Left renal pelvis (tissue), 4 donors: Measurements from ENCODE around the gene PRAC2. TPM values are rescaled to one million over a fixed set of nuclear protein-coding genes. Genes with fewer than 3 reads are reported as not detected.
"Not testable (repeated sequence)": the region's sequence is repeated elsewhere in the genome, so short reads cannot be mapped to it uniquely, and the experiment has no call there.

Experiments
- DNase-seq, 4 donors: peaks; one replicate each; pipeline ENCODE4 v3.0.0-alpha.2; 2013; ENCODE audit warnings: low read depth in 4 of 4, low spot score in 3 of 4
- polyA plus RNA-seq, 4 donors: library from polyadenylated mRNA; unstranded; fragments of 120-200 nt; gene quantifications; one replicate each; pipeline ENCODE4 v1.2.1, GENCODE V29; 2013; ENCODE audit not compliant: insufficient read length in 4 of 4

The PRAC2 gene
- not detected for polyA plus RNA-seq

DNA sequence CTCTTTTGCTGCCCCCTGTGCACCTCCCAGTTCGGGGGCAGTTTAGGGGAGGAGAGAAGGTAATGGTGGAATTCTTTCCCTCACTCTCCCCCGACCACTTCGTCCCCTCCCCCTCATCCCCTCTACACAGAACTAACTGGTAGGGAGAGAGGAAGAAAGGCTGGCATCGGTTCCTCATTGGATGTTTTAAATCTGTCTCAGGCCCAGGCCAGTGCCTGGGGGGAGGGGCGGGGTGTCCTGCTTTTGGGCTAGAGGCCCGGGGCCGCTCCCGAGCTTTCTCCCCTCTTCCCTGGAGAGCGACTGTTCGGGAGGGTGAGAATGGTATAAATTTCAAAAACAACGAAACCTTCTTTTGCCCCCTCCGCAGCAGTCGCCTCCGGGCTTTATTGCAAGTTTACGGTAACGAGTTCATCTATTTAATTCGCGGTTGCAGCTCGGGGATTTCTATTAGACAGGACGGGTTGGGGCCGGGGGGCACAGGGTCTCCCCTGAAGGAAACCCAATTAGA, at the start of gene PRAC2:
Gene PRAC2, plus strand, starts transcription at position 271 of the 508 bp plus-strand sequence. CDS start 1,226 bp downstream, outside the sequence.
- no peak for DNase-seq

DNA sequence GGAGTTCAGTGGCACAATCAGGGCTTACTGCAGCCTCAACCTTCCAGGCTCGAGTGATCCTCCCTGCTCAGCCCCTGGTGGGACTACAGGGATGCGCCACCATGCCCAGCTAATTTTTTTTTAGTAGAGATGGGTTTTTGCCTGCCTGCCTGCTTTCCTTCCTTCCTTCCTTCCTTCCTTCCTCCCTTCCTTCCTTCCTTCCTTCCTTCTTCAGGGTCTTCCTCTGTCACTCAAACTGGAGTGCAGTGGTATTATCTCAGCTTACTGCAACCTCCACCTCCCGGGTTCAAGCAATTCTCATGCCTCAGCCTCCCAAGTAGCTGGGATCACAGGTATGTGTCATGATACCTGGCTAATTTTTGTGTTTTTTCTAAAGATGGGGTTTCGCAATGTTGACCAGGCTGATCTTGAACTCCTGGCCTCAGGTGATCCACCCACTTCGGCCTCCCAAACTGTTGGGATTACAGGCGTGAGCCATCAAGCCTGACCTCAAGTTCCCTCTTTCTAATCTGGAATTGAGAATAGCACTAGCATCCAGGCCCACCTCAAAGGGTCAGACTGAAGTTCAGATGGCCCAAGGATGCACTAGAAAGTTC, 45.9 kb upstream of the PRAC2 start:
- no peak for DNase-seq

DNA sequence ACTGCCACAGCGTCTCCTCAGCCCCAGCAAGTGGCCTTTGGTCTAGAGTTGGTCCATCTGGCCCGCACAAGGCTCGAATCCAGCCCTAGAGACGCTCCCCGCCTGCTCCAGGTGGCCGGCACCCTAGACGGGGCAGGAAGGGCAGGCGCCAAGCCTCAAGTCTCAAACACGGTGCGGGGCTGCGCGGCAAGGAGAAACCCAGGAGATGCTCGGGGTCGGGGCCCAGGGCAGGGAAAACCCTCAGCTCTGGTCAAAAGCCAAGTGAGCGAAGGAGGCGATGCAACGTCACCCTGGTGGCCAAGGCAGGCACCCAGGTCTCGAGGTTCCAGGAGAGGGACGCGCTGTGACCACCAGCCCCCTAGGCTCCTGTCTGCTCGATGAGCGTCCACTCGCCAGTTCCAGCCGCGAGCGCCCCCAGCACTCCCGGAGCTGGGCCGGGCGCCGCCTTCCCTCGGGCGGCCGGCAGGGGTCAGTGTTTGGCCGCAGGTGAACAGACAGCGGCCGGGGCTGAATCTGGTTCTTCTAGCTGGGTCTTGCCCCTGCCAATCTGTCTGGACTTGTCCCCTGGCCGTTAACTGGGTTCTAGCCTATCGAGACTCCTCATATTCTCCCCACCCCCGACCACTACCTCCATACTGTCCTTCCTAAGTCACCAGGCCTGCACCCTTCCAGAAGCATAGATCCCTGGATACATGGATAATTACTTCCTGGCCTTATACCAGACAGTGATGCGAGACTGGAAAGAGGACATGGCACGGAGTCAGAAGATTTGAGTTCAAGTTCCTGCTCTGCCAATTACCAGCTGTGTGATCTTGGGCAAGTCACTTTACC, 44.6 kb upstream of the PRAC2 start:
- DNase-seq = peak; percentile 16 to 43 (median 38)

DNA sequence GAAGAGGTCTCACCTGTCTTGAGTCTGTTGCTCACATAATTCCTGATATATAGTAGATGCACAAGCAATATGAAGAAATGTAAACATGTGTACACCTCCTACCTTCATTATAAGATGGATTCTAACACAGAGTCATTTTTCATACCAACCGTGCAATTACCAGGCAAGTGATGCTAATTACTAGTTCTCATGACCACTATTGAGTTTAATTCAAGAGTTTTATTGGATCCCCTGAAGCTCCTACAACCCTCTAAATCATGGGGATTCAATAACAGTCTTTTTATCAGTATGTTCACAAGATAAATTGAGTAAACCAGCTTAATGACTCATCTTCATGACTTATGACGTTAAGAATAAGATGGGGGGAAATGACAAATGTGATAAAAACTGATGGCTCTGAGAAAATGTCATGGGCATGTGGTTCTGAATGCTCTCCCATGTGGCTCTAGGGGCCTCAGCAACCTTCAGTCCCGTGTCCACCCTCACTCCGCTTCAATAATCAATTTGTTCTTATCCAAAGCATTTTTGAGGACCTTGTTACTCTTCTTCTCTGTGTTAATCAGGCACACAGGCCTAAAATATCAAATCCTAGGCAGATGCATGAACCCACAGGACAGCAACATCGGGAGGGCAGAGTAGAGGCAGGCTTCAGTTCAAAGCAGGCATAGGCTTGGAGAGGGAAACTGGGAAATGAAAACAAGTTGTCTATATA, 43.4 kb upstream of the PRAC2 start:
- DNase-seq = no peak

DNA sequence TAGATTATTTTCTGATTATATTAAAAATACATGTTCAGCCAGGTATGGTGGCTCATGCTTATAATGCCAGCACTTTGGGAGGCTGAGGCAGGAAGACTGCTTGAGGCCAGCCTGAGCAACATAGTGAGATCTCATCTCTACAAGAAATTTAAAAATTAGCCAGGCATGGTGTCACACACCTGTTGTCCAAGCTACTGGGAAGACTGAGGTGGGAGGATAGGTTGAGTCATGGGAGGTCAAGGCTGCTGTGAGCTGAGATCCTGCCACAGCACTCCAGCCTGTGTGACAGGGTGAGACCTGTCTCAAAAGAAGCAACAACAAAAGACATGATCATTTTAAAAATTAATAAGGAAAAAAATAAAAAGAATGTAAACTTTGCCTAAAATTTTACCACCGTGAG, 41.4 kb upstream of the PRAC2 start:
- no peak for DNase-seq

DNA sequence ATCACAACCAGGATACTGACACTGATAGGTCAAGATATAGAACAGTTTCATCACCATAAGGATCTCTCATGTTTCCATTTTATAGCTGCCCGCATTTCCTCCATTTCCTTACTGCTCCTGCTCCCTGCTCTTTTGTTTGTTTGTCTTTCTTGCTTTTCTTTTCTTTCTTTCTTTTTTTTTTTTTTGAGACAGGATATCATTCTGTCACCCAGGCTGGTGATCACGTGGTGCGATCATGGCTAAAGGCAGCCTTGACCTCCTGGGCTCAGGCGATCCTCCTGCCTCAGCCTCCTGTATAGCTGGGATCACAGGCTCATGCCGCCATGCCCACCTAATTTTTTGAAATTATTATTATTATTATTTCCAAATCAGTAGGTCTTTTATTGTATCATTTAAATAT, 32.3 kb upstream of the PRAC2 start:
- no peak for DNase-seq

DNA sequence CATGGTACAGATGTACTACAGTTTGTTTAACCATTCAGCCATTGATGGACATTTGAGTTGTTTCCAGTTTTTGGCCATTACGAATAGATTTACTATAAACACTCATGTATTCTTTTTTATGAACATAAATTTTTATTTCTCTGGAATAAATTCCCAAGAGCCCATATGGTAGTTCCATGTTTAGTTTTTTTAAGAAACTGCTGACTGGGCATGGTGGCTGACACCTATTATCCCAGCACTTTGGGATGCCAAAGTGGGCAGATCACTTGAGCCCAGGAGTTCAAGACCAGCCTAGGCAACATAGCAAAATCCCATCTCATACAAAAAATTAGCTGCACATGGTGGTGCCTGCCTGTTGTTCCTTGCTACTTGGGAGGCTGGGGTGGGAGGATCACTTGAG, 30.9 kb upstream of the PRAC2 start:
- DNase-seq = no peak

DNA sequence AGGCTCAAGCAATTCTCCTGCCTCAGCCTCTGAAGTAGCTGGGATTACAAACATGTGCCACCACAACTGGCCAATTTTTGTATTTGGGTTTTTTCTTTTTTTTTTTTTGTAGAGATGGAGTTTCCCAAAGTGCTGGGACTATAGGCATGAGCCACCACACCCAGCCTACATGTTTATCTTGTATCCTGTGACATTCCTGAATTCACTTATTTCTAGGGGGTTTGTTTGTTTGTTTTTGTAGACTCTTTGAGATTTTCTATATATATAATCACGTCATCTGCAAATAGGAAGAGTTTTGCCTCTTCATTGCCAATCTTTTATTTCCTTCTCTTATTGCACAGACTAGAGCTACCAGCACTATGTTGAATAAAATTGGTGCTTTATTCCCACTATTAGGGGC, 29.8 kb upstream of the PRAC2 start:
- no peak for DNase-seq

DNA sequence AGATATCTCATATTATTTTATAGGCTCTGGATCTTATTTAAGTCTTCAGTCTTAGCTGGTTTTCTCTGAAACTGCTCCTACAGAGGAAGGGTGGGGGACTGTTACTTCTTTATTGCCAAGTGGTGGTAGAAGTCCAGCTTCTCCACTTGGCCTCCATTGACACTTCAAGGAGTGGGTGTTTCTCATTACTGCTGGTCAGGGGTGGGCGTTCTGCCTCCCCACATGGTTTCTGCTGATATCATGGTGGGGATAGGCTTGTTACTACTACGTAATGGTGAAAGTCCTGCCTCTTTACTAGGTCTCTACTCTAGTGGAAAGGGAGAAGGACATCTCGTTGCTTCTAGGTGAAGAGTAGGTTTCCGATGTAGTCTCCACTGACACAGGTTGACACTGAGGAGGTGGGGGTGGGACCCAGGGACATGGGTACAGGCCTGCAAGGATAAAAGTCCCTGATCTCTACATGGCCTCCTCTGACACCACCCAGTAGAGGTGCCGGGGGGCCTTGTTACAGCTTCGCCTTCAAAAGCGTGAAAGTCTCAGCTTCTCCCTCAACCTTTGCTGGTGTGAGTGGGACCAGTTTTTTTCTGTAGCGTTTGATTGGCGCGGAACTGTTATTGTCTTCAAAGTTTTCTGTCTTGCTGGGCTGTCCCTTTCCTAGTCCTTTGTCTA, 21.0 kb upstream of the PRAC2 start:
- no peak for DNase-seq

DNA sequence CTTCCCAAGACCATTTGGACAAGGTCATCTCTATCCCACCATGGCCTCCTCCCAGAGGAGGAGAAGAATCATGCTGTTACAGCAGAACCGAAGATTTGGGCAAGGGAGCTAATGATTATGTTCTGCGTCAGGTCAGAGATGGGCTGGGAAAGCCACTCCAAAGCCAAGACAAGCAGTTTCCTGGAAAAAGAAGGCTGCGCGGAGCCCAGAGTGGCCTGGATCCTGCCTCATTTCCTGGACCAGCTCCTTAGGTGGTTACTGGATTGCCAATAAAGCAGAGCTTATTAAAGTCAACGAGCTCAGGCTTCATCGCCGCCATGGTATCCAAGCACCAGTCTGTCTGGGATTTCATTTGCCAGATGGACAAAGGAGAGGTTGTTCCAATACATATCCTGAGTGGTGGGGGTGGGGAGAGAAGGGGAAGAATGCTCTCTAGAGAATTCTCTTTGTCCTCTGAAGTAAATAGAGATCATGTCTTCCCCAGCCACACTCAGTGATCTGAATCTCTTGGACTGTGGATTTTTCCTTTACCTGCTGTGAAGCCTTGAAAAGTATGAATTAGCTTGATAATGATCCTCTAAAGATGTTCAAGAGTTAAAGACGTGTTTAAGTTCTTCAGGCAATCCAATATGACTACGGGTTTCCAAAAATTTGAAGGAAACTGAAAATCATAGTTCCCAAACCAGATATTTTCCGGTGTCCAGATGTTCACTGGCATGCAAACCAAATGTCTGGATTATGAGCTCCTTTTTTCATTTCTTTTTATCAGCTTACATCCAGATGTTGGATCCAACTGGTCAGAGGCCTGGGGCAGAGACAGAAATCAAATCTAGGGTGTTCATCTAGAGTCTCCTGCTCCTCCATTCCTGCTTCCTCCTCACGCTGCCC, 18.4 kb upstream of the PRAC2 start:
- no peak for DNase-seq

DNA sequence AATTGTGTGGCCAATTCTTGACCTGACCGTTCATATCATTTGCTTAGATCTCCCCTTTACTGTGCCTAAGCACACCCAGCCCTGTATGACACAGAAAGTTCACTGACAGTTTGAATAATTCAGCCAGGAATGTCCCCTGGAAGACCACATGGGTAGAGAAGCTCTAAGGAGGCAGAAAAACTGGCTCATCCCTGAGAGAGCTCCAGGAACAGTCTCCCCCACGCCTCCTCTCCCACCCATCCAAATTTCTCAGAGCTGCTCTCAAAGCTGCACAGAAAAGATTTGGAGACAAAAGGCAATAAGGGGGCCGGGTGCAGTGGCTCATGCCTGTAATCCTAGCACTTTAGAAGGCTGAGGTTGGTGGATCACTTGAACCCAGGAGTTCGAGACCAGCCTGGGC, 11.9 kb upstream of the PRAC2 start:
- DNase-seq = no peak

DNA sequence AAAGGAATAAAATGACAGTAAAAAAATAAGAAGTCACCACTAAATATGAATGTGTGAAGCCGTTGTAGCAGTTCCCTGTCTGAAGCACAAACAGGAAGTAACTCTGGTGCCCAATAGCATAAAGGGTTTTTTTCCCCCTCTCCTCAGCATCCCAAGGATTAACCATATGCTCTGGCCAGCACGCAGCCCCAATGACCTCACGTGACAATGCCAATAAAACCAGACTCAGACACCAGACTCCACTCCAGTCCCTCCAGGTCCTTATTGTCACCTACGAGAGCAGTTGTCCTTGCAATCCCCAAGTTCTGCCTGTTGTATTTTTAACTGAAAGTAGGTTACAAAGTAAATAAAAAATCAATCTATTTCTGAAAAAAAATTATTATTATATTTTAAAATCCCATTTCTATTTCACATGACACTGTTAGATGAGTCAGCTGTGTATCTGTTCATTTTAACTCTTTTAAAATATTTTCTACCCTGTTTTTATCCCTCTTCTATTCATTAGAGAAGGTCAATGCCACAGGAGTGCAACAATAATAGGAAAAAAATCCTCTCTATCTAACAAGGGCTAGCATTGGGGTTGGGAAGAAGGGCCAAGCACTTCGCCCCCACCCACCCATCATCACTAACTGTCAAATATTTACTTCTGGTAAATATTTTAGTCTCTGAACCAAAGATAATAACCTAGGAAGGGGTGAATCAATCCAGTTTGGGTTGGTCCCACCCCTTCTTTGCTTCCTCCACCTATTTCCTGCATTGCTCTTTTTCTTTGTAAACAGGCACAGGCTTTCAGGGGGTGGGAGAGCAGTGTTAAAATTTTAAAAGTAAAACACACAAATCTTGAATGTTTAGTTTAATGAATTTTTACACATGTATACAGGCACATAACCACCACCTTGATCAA, 7.2 kb upstream of the PRAC2 start:
- no peak for DNase-seq

DNA sequence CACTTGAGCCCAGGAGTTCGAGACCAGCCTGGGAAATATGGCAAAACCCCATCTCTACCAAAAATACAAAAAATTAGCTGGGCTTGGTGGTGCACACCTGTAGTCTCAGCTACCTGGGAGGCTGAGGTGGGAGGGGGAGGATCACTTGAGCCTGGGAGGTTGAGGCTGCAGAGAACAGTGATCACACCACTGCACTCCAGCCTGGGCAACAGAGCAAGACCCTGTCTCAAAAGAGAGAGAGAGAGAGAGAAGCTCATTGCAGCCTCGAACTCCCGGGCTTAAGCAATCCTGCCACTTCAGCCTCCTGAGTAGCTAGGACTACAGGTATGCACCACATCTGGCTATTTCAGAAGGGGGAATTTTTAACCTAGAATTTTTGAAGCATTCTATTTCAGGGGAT, 6.4 kb upstream of the PRAC2 start:
- DNase-seq = not testable (repeated sequence)

DNA sequence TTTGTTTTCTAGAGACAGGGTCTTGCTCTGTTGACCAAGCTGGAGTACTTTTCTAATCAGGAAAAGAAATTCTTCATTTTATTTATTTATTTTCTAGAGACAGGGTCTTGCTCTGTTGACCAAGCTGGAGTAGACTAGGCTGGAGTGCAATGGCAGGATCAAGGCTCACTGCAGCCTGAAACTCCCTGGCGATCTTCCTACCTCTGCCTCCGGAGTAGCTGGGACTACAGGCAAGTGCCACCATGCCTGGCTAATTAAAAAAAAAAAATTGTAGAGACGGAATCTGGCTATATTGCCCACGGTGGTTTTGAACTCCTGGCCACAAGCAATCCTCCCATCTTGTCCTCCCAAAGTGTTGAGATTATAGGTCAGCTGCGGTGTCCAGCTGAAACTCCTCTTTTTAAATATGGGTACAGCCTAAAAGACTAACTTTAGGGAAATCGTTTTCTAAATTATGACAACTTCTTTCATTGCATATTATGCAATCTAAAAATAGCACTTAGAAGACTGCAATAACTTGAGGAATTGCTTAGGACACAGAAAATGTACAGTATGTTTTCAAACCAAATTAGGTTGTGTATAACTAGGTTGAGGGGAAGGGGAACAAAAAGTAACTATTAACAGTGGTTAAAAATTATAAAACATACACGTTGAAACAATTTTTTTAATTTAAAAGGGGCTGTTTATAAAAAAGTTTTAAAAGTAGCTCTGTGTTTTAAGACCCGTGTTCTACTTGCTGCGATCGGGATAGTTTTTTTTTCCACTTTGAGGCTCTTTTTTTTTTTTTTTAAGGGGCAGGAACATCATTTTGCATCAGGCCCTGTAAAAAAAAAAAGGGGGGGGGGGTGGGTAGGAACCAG, 5.4 kb upstream of the PRAC2 start:
- DNase-seq = no peak

DNA sequence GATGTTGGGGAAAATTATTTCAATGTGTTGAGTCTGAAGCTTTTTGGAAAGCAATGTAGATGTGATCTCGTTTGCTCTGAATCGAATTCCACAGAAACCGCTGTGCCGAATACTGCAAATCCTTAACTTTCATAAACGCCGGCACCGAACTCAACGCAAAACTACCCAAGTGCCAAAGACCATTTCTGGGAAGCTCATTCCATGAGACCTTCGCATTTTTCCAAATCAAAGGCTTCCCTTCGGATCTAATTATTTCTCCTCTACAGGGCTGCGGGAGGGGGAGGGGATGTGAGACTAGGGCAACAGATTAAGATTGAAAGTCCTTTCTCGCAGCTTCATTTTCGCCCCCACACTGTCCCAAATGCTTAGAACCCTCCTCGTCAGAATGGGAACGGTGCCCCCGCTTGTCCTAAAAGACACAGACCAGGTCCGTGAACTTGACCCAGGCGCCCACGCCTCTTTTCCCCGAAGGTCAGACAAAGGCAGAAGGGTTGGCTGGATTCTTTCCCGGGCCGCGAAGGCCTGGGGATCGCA, 4.7 kb upstream of the PRAC2 start:
- no peak for DNase-seq

DNA sequence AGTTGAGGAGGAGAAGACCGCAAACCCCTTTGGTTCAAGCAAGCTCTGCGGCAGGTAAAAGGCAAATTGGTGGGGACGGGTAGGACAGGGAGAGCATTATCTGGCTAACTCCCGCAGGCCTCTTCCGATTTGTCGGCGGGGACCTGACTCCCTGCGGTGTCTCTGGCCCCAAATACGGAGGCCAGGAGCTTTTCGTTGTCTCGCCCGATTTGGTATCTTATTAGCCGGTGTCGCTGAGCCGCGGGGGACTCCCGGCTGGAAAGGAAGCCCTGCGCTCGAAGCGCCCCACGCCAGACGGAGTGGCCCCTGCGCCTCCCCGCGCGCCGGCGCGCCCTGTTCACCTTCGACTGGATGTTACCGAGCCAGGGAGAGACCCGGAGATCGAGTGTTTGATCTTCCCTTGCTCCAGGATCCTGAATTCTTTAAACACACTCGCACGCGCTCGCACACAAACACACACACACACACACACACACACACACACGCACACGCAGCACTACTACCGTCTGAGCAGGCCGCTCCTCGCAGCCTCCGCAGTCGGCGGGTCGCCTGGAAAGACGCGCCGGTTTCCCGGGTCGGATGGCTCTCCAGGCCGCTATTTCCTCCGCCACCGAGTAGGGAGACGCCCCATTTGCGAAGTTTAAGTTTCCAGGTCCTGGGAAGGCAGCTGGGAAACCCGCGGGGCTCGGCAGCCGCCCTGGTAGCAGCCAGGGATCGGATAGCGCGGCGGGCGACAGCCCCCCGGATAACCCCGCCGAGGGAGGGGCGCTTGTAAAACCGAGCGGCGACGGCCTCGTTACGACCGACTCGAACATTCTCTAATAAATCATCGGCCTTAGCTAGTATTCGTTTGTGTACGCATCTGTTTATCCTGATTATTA, 4.0 kb upstream of the PRAC2 start:
- no peak for DNase-seq
